Psoas muscle (tissue), 8 donors: ENCODE data around the gene CNDP2. TPM values are rescaled to one million over a fixed set of nuclear protein-coding genes. Genes with fewer than 3 reads are reported as not detected.

Experiments
- ATAC-seq, 4 donors: fragments of 200-7000 bp; cut with Tn5 transposase; one replicate each; pipeline ENCODE4 v1.9.1; 2020; ENCODE audit warnings: moderate library complexity in 3 of 4, mild to moderate bottlenecking in 2 of 4
- DNase-seq, 2 donors: peaks; one replicate each; pipeline ENCODE4 v3.0.0-alpha.2; 2020
- H3K27ac ChIP-seq: fragments of 200-600 bp; one replicate; pipeline ENCODE4 v1.8.0; 2022
- H3K27me3 ChIP-seq, 3 donors: fragments of 200-600 bp in 1 of 3; one replicate each; pipeline versions ENCODE4 v1.6.1 to v1.8.0; 2013 to 2022; ENCODE audit warnings: low read length in 2 of 3, mild to moderate bottlenecking in 2 of 3, moderate library complexity in 1 of 3; ENCODE audit not compliant: insufficient read depth in 3 of 3
- H3K36me3 ChIP-seq, 2 donors: fragments of 200-600 bp in 1 of 2; one replicate each; pipeline versions ENCODE4 v1.6.1 to v1.8.0; 2013 to 2022; ENCODE audit warnings: low read depth in 1 of 2, mild to moderate bottlenecking in 1 of 2, moderate library complexity in 1 of 2; ENCODE audit not compliant: insufficient read depth in 1 of 2
- H3K4me1 ChIP-seq: fragments of 200-600 bp; one replicate; pipeline ENCODE4 v1.8.0; 2022
- H3K4me3 ChIP-seq: fragments of 200-600 bp; one replicate; pipeline ENCODE4 v1.8.0; 2022; ENCODE audit warnings: mild to moderate bottlenecking
- H3K9me3 ChIP-seq: fragments of 200-600 bp; one replicate; pipeline ENCODE4 v1.8.0; 2022
- CTCF ChIP-seq: fragments of 200-600 bp; IDR thresholded peaks from one replicate; pipeline ENCODE4 v1.8.0; 2022; ENCODE audit warnings: antibody characterized with exemption
- whole genome bisulfite sequencing, 3 donors: extraction: QIAGEN DNeasy Blood & Tissue Kit; methylation state at CpG; one replicate each; pipeline versions ENCODE4 v1.1.6 to v1.1.7; 2013; 5-methylcytosine and 5-hydroxymethylcytosine counted together
- intact Hi-C, 2 donors: fragments of 100-400 bp; cut with DNase I; formaldehyde crosslinking; loops; one replicate each; pipeline versions ENCODE4 v1.11.0 to v1.14.2; 2022
- polyA plus RNA-seq, 3 donors: library from polyadenylated mRNA; stranded (reverse); fragments of 200-250 nt; gene quantifications; one replicate each; pipeline ENCODE4 v1.2.3, GENCODE V29; 2013
- total RNA-seq, 4 donors: library from RNA; stranded (reverse); fragmentation: NEBNext Ultra II Directional in 2 of 4; extraction: Animal tissue kit (Norgen Biotek cat#: 25700) in 2 of 4; gene quantifications; one replicate each; pipeline versions ENCODE4 v1.2.1 to v1.2.4, GENCODE V29; 2021 to 2023
- donor health status: healthy with polysubstance abuse.
- donor health status: DM: no; HTN: no; CAD: no; lungs with moderate emphysema.
- donor health status: Bipolar disorder and iron deficiency.
- donor health status: healthy.
- donor health status: DM: yes; HTN: yes; CAD: no.
- donor health status: DM: no; HTN: no; CAD: no.
- donor health status: DM: no; HTN: no; CAD: no.
- donor health status: DM: yes; HTN: yes; CAD: no.

Gene CNDP2
- total and polyA plus RNA-seq, 7 donors: 24.3 to 51.9 (median 41.4) TPM

GRCh38 chr18:74463983-74464382 is 32.2 kb upstream of the CNDP2 start:
- no peaks in the 10 kb centered on the region for H3K36me3 ChIP-seq
- WGBS, 3 donors: 84 to 96% (median 96%) methylated on average over 1 of the region's 1 CpG
- no peaks in the 10 kb centered on the region for H3K4me1 ChIP-seq
- intact Hi-C loops: no loop called here
- H3K9me3 ChIP-seq: no peaks in the 10 kb centered on the region
- peaks cover 0 to 24% (median 8%) of the 10 kb centered on the region in 3 donors for H3K27me3 ChIP-seq
- no peak for ATAC-seq
- no peak for DNase-seq
- TF ChIP-seq CTCF: no peak
- no peak overlapping the region for H3K4me3 ChIP-seq
- H3K27ac ChIP-seq: no peak overlapping the region

- Histone ChIP-seq H3K4me1 (no peaks in the 10 kb centered on the region), H3K36me3 (no peaks in the 10 kb centered on the region), H3K9me3 (peaks cover 8% of the 10 kb centered on the region), H3K4me3 (no peak overlapping the region), H3K27me3 (peaks cover 0 to 28% (median 6%) of the 10 kb centered on the region in 3 donors), H3K27ac (no peak overlapping the region)
- TF ChIP-seq CTCF: no peak
- 69 to 80% (median 75%) methylated on average over 4 of the region's 4 CpGs for WGBS, 3 donors
- intact Hi-C loops: no loop called here
- ATAC-seq (no peak), DNase-seq (no peak)
These were observed 30.4 kb upstream of the CNDP2 start for GRCh38 chr18:74465775-74466174.

- 17 to 26% (median 21%) methylated on average over 3 of the region's 3 CpGs for WGBS, 3 donors
- Histone ChIP-seq H3K9me3 (peaks cover 12% of the 10 kb centered on the region), H3K36me3 (no peaks in the 10 kb centered on the region), H3K4me3 (no peak overlapping the region), H3K27ac (no peak overlapping the region), H3K27me3 (peaks cover 0 to 23% (median 0%) of the 10 kb centered on the region in 3 donors), H3K4me1 (no peaks in the 10 kb centered on the region)
- DNase-seq (no peak), ATAC-seq (no peak)
- TF ChIP-seq CTCF: no peak
- intact Hi-C loops: no loop called here
These were observed 27.6 kb upstream of the CNDP2 start for GRCh38 chr18:74468547-74469061.

GRCh38 chr18:74472312-74472711 is 23.9 kb upstream of the CNDP2 start:
- intact Hi-C loops: loop anchor here in 1 of 2 donors (10.0 kb wide), 2 partner anchors 62 to 278 kb away; partner anchors contain the start of gene CNDP1
- peaks cover 12% of the 10 kb centered on the region for H3K9me3 ChIP-seq
- TF ChIP-seq CTCF: no peak
- DNase-seq (no peak), ATAC-seq (no peak)
- peaks cover 0 to 14% (median 0%) of the 10 kb centered on the region in 3 donors for H3K27me3 ChIP-seq
- H3K27ac ChIP-seq: no peak overlapping the region
- no peaks in the 10 kb centered on the region for H3K4me1 ChIP-seq
- no peaks in the 10 kb centered on the region for H3K36me3 ChIP-seq
- WGBS, 3 donors: 42 to 64% (median 53%) methylated on average over 2 of the region's 2 CpGs
- H3K4me3 ChIP-seq: no peak overlapping the region
